Loucy (cell line): ENCODE data around the gene TRAF6.
A peak's percentile ranks its signal among the peaks of the same experiment; 100 is the strongest.

Source experiments
- H2AFZ ChIP-seq: fragments of 200-600 bp; sonication (generic); 2 replicates; pipeline ENCODE4 v1.6.0; 2016; ENCODE audit warnings: antibody characterized with exemption, mild to moderate bottlenecking, low read length, moderate library complexity
- H3F3A ChIP-seq: fragments of 200-600 bp; 2 replicates; pipeline ENCODE4 v1.6.0; 2016; ENCODE audit warnings: antibody characterized with exemption, low read depth, mild to moderate bottlenecking
- H3K27me3 ChIP-seq: fragments of 200-600 bp; sonication (generic); 2 replicates; pipeline ENCODE4 v1.6.1; 2014; ENCODE audit warnings: low read length, mild to moderate bottlenecking; ENCODE audit not compliant: insufficient read depth, poor library complexity, severe bottlenecking
- H3K36me3 ChIP-seq: fragments of 200-600 bp; sonication (generic); 2 replicates; pipeline ENCODE4 v1.6.1; 2016; ENCODE audit warnings: low read length; ENCODE audit not compliant: insufficient read depth
- H3K4me1 ChIP-seq: fragments of 200-600 bp; sonication (generic); 2 replicates; pipeline ENCODE4 v1.5.1; 2014; ENCODE audit warnings: low read length, mild to moderate bottlenecking; ENCODE audit not compliant: insufficient read depth, poor library complexity, severe bottlenecking
- H3K4me2 ChIP-seq: fragments of 200-600 bp; sonication (generic); 2 replicates; pipeline ENCODE4 v1.6.0; 2014; ENCODE audit warnings: antibody characterized with exemption, low read length, low read depth, mild to moderate bottlenecking; ENCODE audit not compliant: poor library complexity, severe bottlenecking
- H3K4me3 ChIP-seq: fragments of 200-600 bp; sonication (generic); 2 replicates; pipeline ENCODE4 v1.5.1; 2014; ENCODE audit warnings: low read length, mild to moderate bottlenecking, mixed read lengths; ENCODE audit not compliant: poor library complexity, severe bottlenecking
- H3K79me2 ChIP-seq: fragments of 200-600 bp; sonication (generic); 2 replicates; pipeline ENCODE4 v1.6.1; 2014; ENCODE audit warnings: low read length; ENCODE audit not compliant: insufficient read depth
- H3K9ac ChIP-seq: fragments of 200-600 bp; sonication (generic); 2 replicates; pipeline ENCODE4 v1.6.0; 2014; ENCODE audit warnings: mild to moderate bottlenecking, low read depth, low read length, moderate library complexity; ENCODE audit not compliant: poor library complexity, severe bottlenecking
- H3K9me2 ChIP-seq: fragments of 200-600 bp; sonication (generic); replicated peaks from 2 replicates; pipeline ENCODE4 v1.6.1; 2016; ENCODE audit warnings: low read depth, low read length, mixed read lengths
- H3K9me3 ChIP-seq: fragments of 200-600 bp; sonication (generic); 2 replicates; pipeline ENCODE4 v1.6.1; 2014; ENCODE audit warnings: mild to moderate bottlenecking, antibody characterized with exemption, low read length, low read depth; ENCODE audit not compliant: insufficient read depth
- H4K20me1 ChIP-seq: fragments of 200-600 bp; sonication (generic); 2 replicates; pipeline ENCODE4 v1.6.0; 2014; ENCODE audit warnings: antibody characterized with exemption, low read length, mild to moderate bottlenecking; ENCODE audit not compliant: insufficient read depth, poor library complexity, severe bottlenecking
- EZH2phosphoT487 ChIP-seq: fragments of 200-600 bp; IDR thresholded peaks from 2 replicates; pipeline ENCODE4 v1.6.1; 2018; ENCODE audit warnings: antibody characterized with exemption, mild to moderate bottlenecking, moderate library complexity, borderline replicate concordance
- TF ChIP-seq, protein P1 (sequence below): fragments of 200-600 bp; sonication (generic); conservative IDR thresholded peaks from 2 replicates; pipeline ENCODE4 v1.5.1; 2014; ENCODE audit warnings: mild to moderate bottlenecking, antibody characterized with exemption, low read length

Gene TRAF6

DNA sequence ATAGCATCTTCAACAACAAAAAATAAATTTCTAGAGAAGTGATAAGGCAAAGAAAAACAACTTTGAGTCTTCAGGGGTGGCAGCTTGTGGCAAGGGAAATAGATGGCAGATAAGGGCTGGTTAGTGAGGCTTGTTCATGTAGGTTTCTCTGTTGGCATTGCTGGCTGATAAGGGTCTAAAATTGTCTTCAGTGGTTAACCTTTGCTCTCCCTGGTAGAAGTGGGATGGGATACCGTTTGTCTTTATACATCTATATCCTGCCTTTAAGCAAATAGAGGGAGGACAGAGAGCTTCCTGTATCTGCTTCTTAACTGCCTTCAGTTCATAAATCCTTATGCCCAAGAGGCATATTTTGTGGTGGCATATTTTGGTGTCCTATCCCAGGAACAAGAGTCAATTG lies 57.1 kb downstream of the TRAF6 start:
- Histone ChIP-seq H3F3A (peaks cover 27% of the 10 kb centered on the region), H3K9me3 (no peaks in the 10 kb centered on the region), H4K20me1 (no peaks in the 10 kb centered on the region), H3K4me3 (peak overlapping the region; percentile 63), H3K4me2 (peak overlapping the region; percentile 84), H3K9ac (peak overlapping the region; percentile 79), H3K79me2 (peaks cover 44% of the 10 kb centered on the region; the same call in 1 of the 2 replicates), H3K27me3 (no peaks in the 10 kb centered on the region), H3K9me2 (no peaks in the 10 kb centered on the region), H3K36me3 (peaks cover 80% of the 10 kb centered on the region; the same call in 1 of the 2 replicates), H3K4me1 (peaks cover 77% of the 10 kb centered on the region), H2AFZ (no peak overlapping the region)
- TF ChIP-seq, protein P1, sequence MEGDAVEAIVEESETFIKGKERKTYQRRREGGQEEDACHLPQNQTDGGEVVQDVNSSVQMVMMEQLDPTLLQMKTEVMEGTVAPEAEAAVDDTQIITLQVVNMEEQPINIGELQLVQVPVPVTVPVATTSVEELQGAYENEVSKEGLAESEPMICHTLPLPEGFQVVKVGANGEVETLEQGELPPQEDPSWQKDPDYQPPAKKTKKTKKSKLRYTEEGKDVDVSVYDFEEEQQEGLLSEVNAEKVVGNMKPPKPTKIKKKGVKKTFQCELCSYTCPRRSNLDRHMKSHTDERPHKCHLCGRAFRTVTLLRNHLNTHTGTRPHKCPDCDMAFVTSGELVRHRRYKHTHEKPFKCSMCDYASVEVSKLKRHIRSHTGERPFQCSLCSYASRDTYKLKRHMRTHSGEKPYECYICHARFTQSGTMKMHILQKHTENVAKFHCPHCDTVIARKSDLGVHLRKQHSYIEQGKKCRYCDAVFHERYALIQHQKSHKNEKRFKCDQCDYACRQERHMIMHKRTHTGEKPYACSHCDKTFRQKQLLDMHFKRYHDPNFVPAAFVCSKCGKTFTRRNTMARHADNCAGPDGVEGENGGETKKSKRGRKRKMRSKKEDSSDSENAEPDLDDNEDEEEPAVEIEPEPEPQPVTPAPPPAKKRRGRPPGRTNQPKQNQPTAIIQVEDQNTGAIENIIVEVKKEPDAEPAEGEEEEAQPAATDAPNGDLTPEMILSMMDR, result no peak
- TF ChIP-seq EZH2phosphoT487, result no peak

DNA sequence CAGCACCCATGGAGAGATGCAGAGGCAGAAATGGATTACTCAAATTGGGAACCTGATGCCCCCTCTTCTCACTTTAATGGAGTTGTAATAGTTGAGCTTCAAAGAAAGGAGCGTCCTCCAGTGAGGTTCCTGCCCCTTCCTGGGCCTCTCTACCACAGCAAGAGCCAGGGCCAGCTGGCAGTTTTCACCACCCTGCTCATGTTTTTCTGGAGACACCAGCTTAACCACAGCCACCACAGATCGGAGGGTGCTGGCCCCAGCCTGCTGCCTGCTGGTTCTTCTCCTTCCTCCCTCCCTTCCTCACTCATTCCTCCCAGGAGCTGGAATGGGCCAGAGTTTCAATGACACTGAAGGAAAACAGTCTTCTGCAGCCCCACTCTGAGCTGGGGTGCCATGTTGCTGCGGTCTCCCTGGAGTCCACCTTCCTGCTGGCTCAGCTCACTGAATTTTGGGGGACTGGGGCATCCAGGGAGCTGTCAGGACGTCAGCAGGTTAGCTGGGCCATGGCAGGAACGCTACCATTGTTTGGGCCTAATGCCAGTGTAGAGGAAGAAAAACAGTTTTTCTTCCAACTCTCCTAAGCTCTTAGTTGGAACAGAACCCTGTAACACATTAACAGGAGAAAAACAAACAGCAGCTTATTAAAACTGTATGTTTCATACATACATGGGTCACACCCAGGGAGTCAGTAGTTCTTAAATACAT lies 57.7 kb downstream of the TRAF6 start:
- Histone ChIP-seq H3K9me3 (no peaks in the 10 kb centered on the region), H2AFZ (no peak overlapping the region), H4K20me1 (no peaks in the 10 kb centered on the region), H3K36me3 (peaks cover 81% of the 10 kb centered on the region; the same call in 1 of the 2 replicates), H3K4me3 (peak overlapping the region; percentile 63), H3K9ac (peak overlapping the region; percentile 79), H3K4me2 (peak overlapping the region; percentile 84), H3K4me1 (peaks cover 77% of the 10 kb centered on the region), H3K27me3 (no peaks in the 10 kb centered on the region), H3K9me2 (no peaks in the 10 kb centered on the region), H3K79me2 (peaks cover 40% of the 10 kb centered on the region; the same call in 1 of the 2 replicates), H3F3A (peaks cover 27% of the 10 kb centered on the region)
- TF ChIP-seq EZH2phosphoT487, result no peak
- TF ChIP-seq, protein P1, result no peak

DNA sequence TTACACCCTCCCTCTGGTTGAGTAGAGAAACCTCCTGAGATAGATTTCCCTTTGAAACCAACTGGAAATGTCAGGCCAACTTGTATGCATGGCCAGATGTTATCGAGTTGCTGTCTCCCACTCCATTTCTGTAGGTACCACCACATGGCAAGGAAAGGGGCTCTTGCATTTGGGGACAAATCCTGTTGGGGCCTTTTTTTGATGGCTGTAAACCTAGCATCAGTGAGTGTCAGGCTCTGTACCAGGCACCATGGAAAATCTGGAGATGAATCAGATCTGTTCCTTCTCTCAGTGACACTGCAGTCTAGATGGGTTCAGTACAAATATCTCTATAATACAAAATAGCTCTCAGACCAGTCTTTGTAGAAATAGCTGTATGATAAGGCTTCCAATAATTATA lies 58.4 kb downstream of the TRAF6 start:
- peak overlapping the region; percentile 84 for H3K4me2 ChIP-seq
- H3K79me2 ChIP-seq, result peaks cover 36% of the 10 kb centered on the region; the same call in 1 of the 2 replicates
- peaks cover 27% of the 10 kb centered on the region for H3F3A ChIP-seq
- TF ChIP-seq, protein P1, result no peak
- no peak for TF ChIP-seq EZH2phosphoT487
- peaks cover 82% of the 10 kb centered on the region; the same call in 1 of the 2 replicates for H3K36me3 ChIP-seq
- H3K9me2 ChIP-seq, result no peaks in the 10 kb centered on the region
- no peaks in the 10 kb centered on the region for H3K27me3 ChIP-seq
- no peak overlapping the region for H2AFZ ChIP-seq
- H3K9ac ChIP-seq, result peak overlapping the region; percentile 79
- H3K9me3 ChIP-seq, result no peaks in the 10 kb centered on the region
- peaks cover 76% of the 10 kb centered on the region for H3K4me1 ChIP-seq
- peak overlapping the region; percentile 58 for H3K4me3 ChIP-seq
- H4K20me1 ChIP-seq, result no peaks in the 10 kb centered on the region
